Memory B cell (primary cell): ENCODE data around the gene RGS8.

Experiments
- ATAC-seq: fragments of 150-1000 bp; cut with Tn5 transposase; 2 replicates; pipeline ENCODE4 v1.10.0; 2021; ENCODE audit warnings: low read depth, mild to moderate bottlenecking, moderate library complexity
- DNase-seq, 2 donors: peaks; one replicate each; pipeline ENCODE4 v3.0.0; 2022; ENCODE audit warnings: low spot score in 2 of 2
- H3K27ac Mint-ChIP-seq: one replicate; pipeline ENCODE4 v1.8.0; 2022; ENCODE audit warnings: mild to moderate bottlenecking, moderate library complexity, mixed read lengths
- H3K27me3 Mint-ChIP-seq: one replicate; pipeline ENCODE4 v1.8.0; 2022; ENCODE audit warnings: mixed read lengths
- H3K36me3 Mint-ChIP-seq: one replicate; pipeline ENCODE4 v1.8.0; 2022; ENCODE audit warnings: mild to moderate bottlenecking, mixed read lengths
- H3K4me1 Mint-ChIP-seq: one replicate; pipeline ENCODE4 v1.8.0; 2022; ENCODE audit warnings: mixed read lengths
- H3K4me3 Mint-ChIP-seq: one replicate; pipeline ENCODE4 v1.8.0; 2022; ENCODE audit warnings: mild to moderate bottlenecking, moderate library complexity, mixed read lengths
- H3K9me3 Mint-ChIP-seq: one replicate; pipeline ENCODE4 v1.8.0; 2022; ENCODE audit warnings: mixed read lengths

The RGS8 gene

DNA sequence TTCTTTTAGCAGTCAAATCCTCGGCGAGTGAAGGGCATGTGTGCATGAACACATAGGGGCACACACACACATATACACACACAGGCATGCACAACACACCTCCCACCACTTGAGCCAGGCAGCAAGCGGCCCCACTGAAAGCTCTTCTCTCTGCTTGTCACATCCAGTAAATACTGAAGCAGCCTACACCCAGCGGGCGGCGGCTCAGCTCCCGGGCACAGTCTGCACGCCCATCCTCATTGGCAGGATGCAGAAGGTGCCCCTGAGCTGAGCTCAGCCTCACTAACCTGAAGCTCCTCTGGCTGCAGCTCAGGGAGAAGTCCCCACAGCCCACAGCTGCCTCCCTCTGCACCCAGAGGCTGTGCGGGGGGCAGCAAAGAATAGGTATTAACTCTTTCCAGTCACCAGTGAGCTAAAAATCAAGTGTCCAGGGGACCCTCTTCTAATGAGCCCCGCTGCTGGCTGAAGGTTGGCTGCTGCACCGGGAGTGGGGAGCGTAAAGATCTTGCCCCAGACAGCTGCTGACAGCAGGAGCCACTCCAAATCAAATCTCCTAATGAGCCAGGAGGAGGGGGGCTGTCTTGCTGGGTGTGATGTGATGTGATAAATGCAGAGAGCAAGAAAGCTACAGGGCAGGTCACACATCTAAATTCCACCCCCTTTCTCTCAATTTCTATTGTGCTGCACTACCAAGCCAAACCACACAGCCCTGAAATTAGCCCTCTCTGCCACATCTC is 12.5 kb downstream of the RGS8 start:
- peaks cover 7% of the 10 kb centered on the region for H3K27me3 Mint-ChIP-seq
- no peaks in the 10 kb centered on the region for H3K9me3 Mint-ChIP-seq
- no peaks in the 10 kb centered on the region for H3K36me3 Mint-ChIP-seq
- peak; percentile 66 for ATAC-seq
- H3K27ac Mint-ChIP-seq, result no peak overlapping the region
- no peak overlapping the region for H3K4me3 Mint-ChIP-seq
- H3K4me1 Mint-ChIP-seq, result peaks cover 13% of the 10 kb centered on the region
- DNase-seq, result no peak

- H3K4me1 Mint-ChIP-seq, result peaks cover 6% of the 10 kb centered on the region
- H3K27me3 Mint-ChIP-seq, result peaks cover 5% of the 10 kb centered on the region
- H3K4me3 Mint-ChIP-seq, result no peak overlapping the region
- no peaks in the 10 kb centered on the region for H3K36me3 Mint-ChIP-seq
- ATAC-seq (no peak), DNase-seq (no peak)
- H3K9me3 Mint-ChIP-seq, result no peaks in the 10 kb centered on the region
- no peak overlapping the region for H3K27ac Mint-ChIP-seq
Observed at GRCh38 chr1:182670032-182670749, 14.2 kb downstream of the RGS8 start.

DNA sequence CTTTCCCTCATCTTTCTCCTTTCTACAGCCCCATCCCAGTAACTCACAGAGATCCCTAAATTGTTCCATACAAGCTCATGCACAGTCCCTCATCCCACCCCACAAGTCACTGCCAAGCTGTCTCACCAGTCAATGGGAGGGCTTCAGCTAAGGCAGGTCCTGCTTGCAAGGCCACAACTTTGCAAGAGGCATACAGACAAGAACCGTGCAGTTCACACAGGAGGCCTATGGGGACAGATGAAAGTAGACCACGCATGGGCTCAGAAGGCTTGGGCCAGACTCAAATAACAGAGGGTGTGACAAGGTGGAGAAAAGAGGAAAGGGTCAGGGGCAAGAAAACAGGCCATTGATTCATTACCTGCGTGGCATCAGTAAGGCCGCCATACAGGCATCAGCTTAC is 15.1 kb downstream of the RGS8 start:
- DNase-seq (no peak), ATAC-seq (no peak)
- Mint-ChIP-seq H3K36me3 (no peaks in the 10 kb centered on the region), H3K27me3 (peaks cover 5% of the 10 kb centered on the region), H3K4me1 (peaks cover 6% of the 10 kb centered on the region), H3K9me3 (no peaks in the 10 kb centered on the region), H3K4me3 (no peak overlapping the region), H3K27ac (no peak overlapping the region)

DNA sequence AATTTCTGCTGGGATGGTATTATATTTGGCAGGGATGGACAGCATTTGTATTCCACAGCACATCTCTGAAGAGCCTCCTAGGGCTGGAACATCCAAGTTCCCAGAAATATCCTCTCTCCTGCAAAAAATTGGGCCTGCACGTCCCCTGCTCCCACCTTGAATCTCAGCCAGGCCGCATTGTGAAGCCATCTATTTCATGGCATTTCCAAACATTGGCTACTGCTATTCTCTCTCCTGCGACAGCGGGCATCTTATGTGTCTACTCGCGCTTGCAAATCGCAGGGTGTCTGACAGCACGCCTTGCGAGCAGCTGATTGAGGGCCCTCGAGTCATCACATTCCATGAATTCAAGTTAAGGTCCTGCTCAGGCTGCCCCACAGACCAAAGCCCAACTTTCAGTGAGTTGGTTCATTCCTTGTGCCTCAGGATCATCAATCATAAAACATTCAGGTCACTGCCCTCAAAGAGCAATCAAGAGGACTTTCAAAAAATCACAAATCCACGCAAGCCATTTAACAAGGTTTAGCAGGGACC is 15.8 kb downstream of the RGS8 start:
- H3K36me3 Mint-ChIP-seq, result no peaks in the 10 kb centered on the region
- H3K27me3 Mint-ChIP-seq, result peaks cover 5% of the 10 kb centered on the region
- peaks cover 6% of the 10 kb centered on the region for H3K4me1 Mint-ChIP-seq
- H3K27ac Mint-ChIP-seq, result no peak overlapping the region
- DNase-seq (no peak), ATAC-seq (no peak)
- no peaks in the 10 kb centered on the region for H3K9me3 Mint-ChIP-seq
- no peak overlapping the region for H3K4me3 Mint-ChIP-seq

GRCh38 chr1:182667848-182668505 is 16.4 kb downstream of the RGS8 start:
- H3K4me1 Mint-ChIP-seq, result peaks cover 6% of the 10 kb centered on the region
- ATAC-seq (no peak), DNase-seq (no peak)
- no peaks in the 10 kb centered on the region for H3K36me3 Mint-ChIP-seq
- H3K4me3 Mint-ChIP-seq, result no peak overlapping the region
- no peaks in the 10 kb centered on the region for H3K9me3 Mint-ChIP-seq
- H3K27me3 Mint-ChIP-seq, result peaks cover 5% of the 10 kb centered on the region
- no peak overlapping the region for H3K27ac Mint-ChIP-seq

DNA sequence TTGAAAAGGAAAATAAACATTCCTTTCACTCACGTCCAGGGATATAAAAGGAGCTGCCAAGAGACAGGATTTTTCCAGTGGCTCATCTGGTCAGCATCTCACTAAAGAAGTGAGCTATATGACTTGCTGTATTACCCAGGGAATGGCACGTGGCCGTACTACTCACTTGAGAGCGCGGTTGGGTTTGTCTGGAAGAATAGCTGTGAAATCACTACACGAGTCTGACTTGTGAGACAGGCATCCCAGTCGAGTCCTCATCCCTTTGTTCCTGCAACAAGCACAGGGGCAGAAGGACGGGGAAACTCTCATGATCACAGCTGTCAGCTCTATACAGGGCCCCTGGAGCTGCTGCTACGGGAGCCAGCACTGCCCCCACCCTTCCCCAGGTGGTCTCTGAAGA is 17.7 kb downstream of the RGS8 start:
- H3K27ac Mint-ChIP-seq, result no peak overlapping the region
- no peaks in the 10 kb centered on the region for H3K4me1 Mint-ChIP-seq
- H3K27me3 Mint-ChIP-seq, result no peaks in the 10 kb centered on the region
- no peaks in the 10 kb centered on the region for H3K36me3 Mint-ChIP-seq
- H3K9me3 Mint-ChIP-seq, result no peaks in the 10 kb centered on the region
- no peak for ATAC-seq
- no peak overlapping the region for H3K4me3 Mint-ChIP-seq
- DNase-seq, result no peak

GRCh38 chr1:182664296-182664695 is 20.1 kb downstream of the RGS8 start:
- Mint-ChIP-seq H3K9me3 (no peaks in the 10 kb centered on the region), H3K27ac (no peak overlapping the region), H3K36me3 (no peaks in the 10 kb centered on the region), H3K4me3 (no peak overlapping the region), H3K27me3 (no peaks in the 10 kb centered on the region), H3K4me1 (no peaks in the 10 kb centered on the region)
- DNase-seq (no peak), ATAC-seq (no peak)

DNA sequence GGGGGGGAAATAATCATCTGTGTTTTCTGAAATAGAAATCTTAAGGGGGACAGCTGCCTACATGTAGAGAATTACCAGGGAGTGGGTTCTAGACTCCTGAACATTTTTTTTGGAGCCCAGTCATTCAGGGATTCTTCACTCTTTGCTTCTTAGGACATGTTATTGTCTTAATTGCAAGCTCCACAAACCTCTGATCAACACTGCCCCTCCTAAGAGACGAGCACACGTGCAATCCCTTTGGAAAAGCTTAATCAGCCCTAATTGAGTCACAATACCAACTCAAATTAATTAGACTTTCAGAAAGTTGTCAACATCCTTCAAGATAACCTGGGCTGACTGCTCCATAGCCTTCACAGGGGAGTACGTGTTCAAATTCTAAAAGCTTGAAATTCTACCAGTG is 21.4 kb downstream of the RGS8 start:
- ATAC-seq (no peak), DNase-seq (no peak)
- no peaks in the 10 kb centered on the region for H3K4me1 Mint-ChIP-seq
- no peak overlapping the region for H3K27ac Mint-ChIP-seq
- no peaks in the 10 kb centered on the region for H3K36me3 Mint-ChIP-seq
- H3K27me3 Mint-ChIP-seq, result no peaks in the 10 kb centered on the region
- no peak overlapping the region for H3K4me3 Mint-ChIP-seq
- H3K9me3 Mint-ChIP-seq, result no peaks in the 10 kb centered on the region

- Mint-ChIP-seq H3K36me3 (no peaks in the 10 kb centered on the region), H3K4me3 (no peak overlapping the region), H3K9me3 (no peaks in the 10 kb centered on the region), H3K27me3 (no peaks in the 10 kb centered on the region), H3K4me1 (no peaks in the 10 kb centered on the region), H3K27ac (no peak overlapping the region)
- ATAC-seq (no peak), DNase-seq (no peak)
Observed at GRCh38 chr1:182662121-182662890, 22.1 kb downstream of the RGS8 start.

GRCh38 chr1:182658055-182658454 is 26.3 kb downstream of the RGS8 start:
- DNase-seq, result no peak
- no peak overlapping the region for H3K4me3 Mint-ChIP-seq

DNA sequence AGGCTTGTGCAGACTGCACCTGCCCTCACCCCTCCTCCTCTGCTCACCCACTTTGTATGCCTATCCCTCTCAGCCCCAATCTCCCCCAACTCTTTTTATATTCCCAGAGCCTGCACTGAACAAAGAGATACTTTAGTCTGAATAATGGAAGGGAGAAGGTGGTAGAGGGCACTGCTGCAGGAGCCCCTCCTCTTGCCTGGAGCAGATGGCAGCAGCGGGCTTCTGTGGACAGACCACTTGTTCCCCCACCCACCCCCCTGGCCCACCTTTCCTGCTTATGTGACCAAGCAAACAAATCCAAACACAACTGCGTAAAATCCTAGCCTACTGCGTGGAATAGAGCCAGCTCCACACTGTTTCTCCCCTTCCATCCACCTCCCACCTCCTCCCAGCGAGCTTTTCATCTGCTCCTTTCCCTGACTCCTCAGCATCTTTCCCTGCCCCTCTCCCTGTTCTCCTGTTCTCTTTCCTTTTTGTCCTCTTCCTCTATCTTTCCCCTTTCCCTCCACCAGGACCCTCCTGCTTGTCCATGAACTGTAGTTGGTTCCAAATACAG is 27.5 kb downstream of the RGS8 start:
- Mint-ChIP-seq H3K27me3 (peaks cover 3% of the 10 kb centered on the region), H3K27ac (no peak overlapping the region), H3K36me3 (no peaks in the 10 kb centered on the region), H3K4me1 (no peaks in the 10 kb centered on the region), H3K4me3 (no peak overlapping the region), H3K9me3 (no peaks in the 10 kb centered on the region)
- no peak for ATAC-seq
- DNase-seq, result no peak

More at GRCh38 chr1:182658055-182658454, 26.3 kb downstream of the RGS8 start:
- Mint-ChIP-seq H3K9me3 (no peaks in the 10 kb centered on the region), H3K4me1 (no peaks in the 10 kb centered on the region), H3K36me3 (no peaks in the 10 kb centered on the region), H3K27me3 (peaks cover 3% of the 10 kb centered on the region), H3K27ac (no peak overlapping the region)
- no peak for ATAC-seq

DNA sequence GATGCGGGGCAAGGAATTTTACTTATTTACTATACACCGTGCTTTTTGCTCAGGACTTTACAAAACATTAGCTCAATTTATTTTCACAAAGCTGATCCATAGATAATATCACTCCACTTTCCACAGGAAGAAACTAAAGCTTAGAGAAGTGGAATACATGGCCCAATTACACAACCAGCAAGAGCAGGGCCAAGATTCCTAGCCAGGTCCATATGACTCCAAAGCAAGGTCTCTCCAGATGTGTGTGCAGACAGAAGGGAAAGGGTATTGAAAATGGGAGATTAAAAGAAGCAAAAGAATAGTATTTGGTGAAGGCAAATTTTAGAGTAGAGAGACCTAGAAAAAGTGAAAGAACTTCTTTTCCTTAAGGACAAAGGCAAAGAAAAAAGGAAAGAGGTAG is 30.4 kb downstream of the RGS8 start:
- DNase-seq, result no peak
- H3K27me3 Mint-ChIP-seq, result peaks cover 3% of the 10 kb centered on the region
- no peaks in the 10 kb centered on the region for H3K36me3 Mint-ChIP-seq
- no peaks in the 10 kb centered on the region for H3K9me3 Mint-ChIP-seq
- peaks cover 5% of the 10 kb centered on the region for H3K4me1 Mint-ChIP-seq
- no peak overlapping the region for H3K4me3 Mint-ChIP-seq
- no peak overlapping the region for H3K27ac Mint-ChIP-seq
- no peak for ATAC-seq

DNA sequence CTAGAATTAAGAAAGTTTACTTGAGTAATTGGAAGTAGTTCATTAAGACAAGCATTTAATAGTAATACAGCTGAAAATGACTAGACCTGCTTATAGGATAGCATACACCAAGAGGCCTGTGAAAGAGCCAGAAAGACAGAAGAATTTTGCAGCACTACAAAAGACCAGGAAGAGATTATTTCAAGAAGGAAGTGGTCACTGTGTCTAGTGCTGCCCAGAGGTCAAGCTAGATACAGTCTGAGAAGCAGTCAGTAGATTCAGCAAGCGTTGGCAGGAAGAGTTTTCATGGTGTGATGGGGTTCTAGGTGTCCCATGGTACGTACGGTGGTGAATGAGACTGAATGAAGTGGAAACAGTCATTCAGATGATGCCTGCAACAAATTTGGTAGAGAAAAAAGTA is 31.5 kb downstream of the RGS8 start:
- Mint-ChIP-seq H3K27me3 (peaks cover 4% of the 10 kb centered on the region), H3K27ac (no peak overlapping the region), H3K4me1 (peaks cover 5% of the 10 kb centered on the region), H3K36me3 (no peaks in the 10 kb centered on the region), H3K9me3 (no peaks in the 10 kb centered on the region), H3K4me3 (no peak overlapping the region)
- DNase-seq (no peak), ATAC-seq (no peak)
